Neural cell (in vitro differentiated cells): ENCODE results near the gene UTY. TPM values are rescaled to one million over a fixed set of nuclear protein-coding genes. Genes with fewer than 3 reads are reported as not detected.
"Not testable (repeated sequence)": the region's sequence is repeated elsewhere in the genome, so short reads cannot be mapped to it uniquely, and the experiment has no call there.

Experiments used
- H2AFZ ChIP-seq: fragments of 200-600, 300-800 bp; sonication (generic), shearing (Covaris generic); 2 replicates; pipeline ENCODE4 v1.6.0; 2014; ENCODE audit warnings: low read depth, mild to moderate bottlenecking, antibody characterized with exemption, low read length, moderate library complexity
- H3F3A ChIP-seq: fragments of 200-600 bp; shearing (Covaris generic); 2 replicates; pipeline ENCODE4 v1.6.1; 2016; ENCODE audit warnings: mild to moderate bottlenecking, moderate library complexity, mixed read lengths, antibody characterized with exemption, low read length; ENCODE audit not compliant: insufficient read depth, poor library complexity, severe bottlenecking
- H3K27ac ChIP-seq: fragments of 200-600, 300-800 bp; sonication (generic), shearing (Covaris generic); 2 replicates; pipeline ENCODE4 v1.5.1; 2014; ENCODE audit warnings: mild to moderate bottlenecking, low read length, moderate library complexity
- H3K27me3 ChIP-seq: fragments of 300-800, 200-600 bp; sonication (generic), shearing (Covaris generic); 2 replicates; pipeline ENCODE4 v1.6.0; 2014; ENCODE audit warnings: mild to moderate bottlenecking, low read depth, low read length, moderate library complexity; ENCODE audit not compliant: insufficient read depth
- H3K36me3 ChIP-seq: fragments of 300-800, 200-600 bp; sonication (generic), shearing (Covaris generic); 2 replicates; pipeline ENCODE4 v1.5.1; 2014; ENCODE audit warnings: mild to moderate bottlenecking, antibody characterized with exemption, low read length, moderate library complexity; ENCODE audit not compliant: insufficient read depth
- H3K4me2 ChIP-seq: fragments of 300-800, 200-600 bp; sonication (generic), shearing (Covaris generic); 2 replicates; pipeline ENCODE4 v1.6.0; 2014; ENCODE audit warnings: mild to moderate bottlenecking, low read length
- H3K4me3 ChIP-seq: fragments of 300-800, 200-600 bp; sonication (generic), shearing (Covaris generic); 2 replicates; pipeline ENCODE4 v1.5.1; 2014; ENCODE audit warnings: mild to moderate bottlenecking, low read length, moderate library complexity
- H3K79me2 ChIP-seq: fragments of 200-600 bp; shearing (Covaris generic); replicated peaks from 2 replicates; pipeline ENCODE4 v1.6.0; 2014; ENCODE audit warnings: mild to moderate bottlenecking, low read length, moderate library complexity; ENCODE audit not compliant: insufficient read depth
- H3K9ac ChIP-seq: fragments of 300-800, 200-600 bp; sonication (generic), shearing (Covaris generic); 2 replicates; pipeline ENCODE4 v1.6.1; 2016; ENCODE audit warnings: mild to moderate bottlenecking, low read length, mixed read lengths
- H3K9me2 ChIP-seq: fragments of 200-600 bp; shearing (Covaris generic); 2 replicates; pipeline ENCODE4 v1.6.1; 2016; ENCODE audit warnings: mild to moderate bottlenecking, low read length, mixed read lengths; ENCODE audit not compliant: insufficient read depth
- H3K9me3 ChIP-seq: fragments of 200-600, 300-800 bp; sonication (generic), shearing (Covaris generic); 2 replicates; pipeline ENCODE4 v1.6.1; 2016; ENCODE audit warnings: mild to moderate bottlenecking, mixed run types, low read length, moderate library complexity, mixed read lengths
- H4K20me1 ChIP-seq: fragments of 200-600 bp; shearing (Covaris generic); 2 replicates; pipeline ENCODE4 v1.6.1; 2016; ENCODE audit warnings: mild to moderate bottlenecking, mixed run types; ENCODE audit not compliant: insufficient read depth
- CTCF ChIP-seq: fragments of 450-650 bp; IDR thresholded peaks from 2 replicates; pipeline ENCODE4 v1.5.1; 2014; ENCODE audit warnings: antibody characterized with exemption, mild to moderate bottlenecking, moderate library complexity; ENCODE audit not compliant: poor library complexity, severe bottlenecking
- EP300 ChIP-seq: fragments of 450-650 bp; conservative IDR thresholded peaks from 2 replicates; pipeline ENCODE4 v1.6.1; 2014; ENCODE audit warnings: antibody characterized with exemption, mild to moderate bottlenecking, moderate library complexity; ENCODE audit not compliant: poor library complexity, severe bottlenecking
- EZH2 ChIP-seq: fragments of 200-600, 300-800 bp; shearing (Covaris generic), sonication (generic); IDR thresholded peaks from 2 replicates; pipeline ENCODE4 v1.6.1; 2014; ENCODE audit warnings: antibody characterized with exemption, low read length, borderline replicate concordance, mild to moderate bottlenecking; ENCODE audit not compliant: insufficient read depth, poor library complexity, severe bottlenecking
- MXI1 ChIP-seq: fragments of 450-650 bp; conservative IDR thresholded peaks from 2 replicates; pipeline ENCODE4 v1.6.1; 2014; ENCODE audit warnings: antibody characterized with exemption, mild to moderate bottlenecking; ENCODE audit not compliant: poor library complexity, severe bottlenecking
- POLR2AphosphoS5 ChIP-seq: IDR thresholded peaks from 2 replicates; pipeline ENCODE4 v1.6.1; 2012
- RAD21 ChIP-seq: fragments of 450-650 bp; conservative IDR thresholded peaks from 2 replicates; pipeline ENCODE4 v1.6.1; 2014; ENCODE audit warnings: antibody characterized with exemption, mild to moderate bottlenecking, moderate library complexity
- SMC3 ChIP-seq: fragments of 450-650 bp; conservative IDR thresholded peaks from 2 replicates; pipeline ENCODE4 v1.6.1; 2014; ENCODE audit warnings: antibody characterized with exemption, mild to moderate bottlenecking, moderate library complexity; ENCODE audit not compliant: poor library complexity
- TAF1 ChIP-seq: IDR thresholded peaks from 2 replicates; pipeline ENCODE4 v1.6.1; 2012; ENCODE audit warnings: low read depth
- polyA plus RNA-seq: library from polyadenylated mRNA; depleted of rRNA; stranded (reverse); fragments of >200 nt; gene quantifications from 2 replicates; pipeline ENCODE4 v1.2.3, GENCODE V29; 2014
- TF ChIP-seq, protein P1 (sequence below): IDR thresholded peaks from 2 replicates; pipeline ENCODE4 v1.6.1; 2012; ENCODE audit warnings: borderline replicate concordance

UTY gene
- polyA plus RNA-seq, 1 donor from 2014 or later: 17.5 TPM

GRCh38 chrY:13295026-13295425 lies 184.8 kb downstream of the UTY start:
- Histone ChIP-seq H3K27ac (no peak overlapping the region), H3K36me3 (no peaks in the 10 kb centered on the region), H3K9me2 (no peaks in the 10 kb centered on the region), H3K9me3 (no peaks in the 10 kb centered on the region), H3F3A (no peaks in the 10 kb centered on the region), H3K27me3 (no peaks in the 10 kb centered on the region), H3K4me2 (no peak overlapping the region), H3K79me2 (no peaks in the 10 kb centered on the region), H3K9ac (no peak overlapping the region), H3K4me3 (no peak overlapping the region), H2AFZ (no peak overlapping the region), H4K20me1 (no peaks in the 10 kb centered on the region)
- TF ChIP-seq, protein P1, sequence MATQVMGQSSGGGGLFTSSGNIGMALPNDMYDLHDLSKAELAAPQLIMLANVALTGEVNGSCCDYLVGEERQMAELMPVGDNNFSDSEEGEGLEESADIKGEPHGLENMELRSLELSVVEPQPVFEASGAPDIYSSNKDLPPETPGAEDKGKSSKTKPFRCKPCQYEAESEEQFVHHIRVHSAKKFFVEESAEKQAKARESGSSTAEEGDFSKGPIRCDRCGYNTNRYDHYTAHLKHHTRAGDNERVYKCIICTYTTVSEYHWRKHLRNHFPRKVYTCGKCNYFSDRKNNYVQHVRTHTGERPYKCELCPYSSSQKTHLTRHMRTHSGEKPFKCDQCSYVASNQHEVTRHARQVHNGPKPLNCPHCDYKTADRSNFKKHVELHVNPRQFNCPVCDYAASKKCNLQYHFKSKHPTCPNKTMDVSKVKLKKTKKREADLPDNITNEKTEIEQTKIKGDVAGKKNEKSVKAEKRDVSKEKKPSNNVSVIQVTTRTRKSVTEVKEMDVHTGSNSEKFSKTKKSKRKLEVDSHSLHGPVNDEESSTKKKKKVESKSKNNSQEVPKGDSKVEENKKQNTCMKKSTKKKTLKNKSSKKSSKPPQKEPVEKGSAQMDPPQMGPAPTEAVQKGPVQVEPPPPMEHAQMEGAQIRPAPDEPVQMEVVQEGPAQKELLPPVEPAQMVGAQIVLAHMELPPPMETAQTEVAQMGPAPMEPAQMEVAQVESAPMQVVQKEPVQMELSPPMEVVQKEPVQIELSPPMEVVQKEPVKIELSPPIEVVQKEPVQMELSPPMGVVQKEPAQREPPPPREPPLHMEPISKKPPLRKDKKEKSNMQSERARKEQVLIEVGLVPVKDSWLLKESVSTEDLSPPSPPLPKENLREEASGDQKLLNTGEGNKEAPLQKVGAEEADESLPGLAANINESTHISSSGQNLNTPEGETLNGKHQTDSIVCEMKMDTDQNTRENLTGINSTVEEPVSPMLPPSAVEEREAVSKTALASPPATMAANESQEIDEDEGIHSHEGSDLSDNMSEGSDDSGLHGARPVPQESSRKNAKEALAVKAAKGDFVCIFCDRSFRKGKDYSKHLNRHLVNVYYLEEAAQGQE: no peak
- TF ChIP-seq RAD21 (no peak), TAF1 (no peak), EP300 (no peak), EZH2 (no peak), POLR2AphosphoS5 (no peak), SMC3 (no peak), CTCF (no peak), MXI1 (no peak)

GRCh38 chrY:13291199-13291598 lies 188.6 kb downstream of the UTY start:
- H4K20me1 ChIP-seq: no peaks in the 10 kb centered on the region
- no peaks in the 10 kb centered on the region for H3K9me3 ChIP-seq
- no peak overlapping the region for H2AFZ ChIP-seq
- H3K9me2 ChIP-seq: no peaks in the 10 kb centered on the region
- H3F3A ChIP-seq: no peaks in the 10 kb centered on the region
- no peak overlapping the region for H3K4me3 ChIP-seq
- H3K36me3 ChIP-seq: no peaks in the 10 kb centered on the region
- H3K79me2 ChIP-seq: no peaks in the 10 kb centered on the region
- no peaks in the 10 kb centered on the region for H3K27me3 ChIP-seq
- H3K27ac ChIP-seq: no peak overlapping the region
- no peak overlapping the region for H3K4me2 ChIP-seq
- TF ChIP-seq, protein P1: no peak
- no peak for TF ChIP-seq POLR2AphosphoS5
- TF ChIP-seq CTCF: no peak
- no peak for TF ChIP-seq RAD21
- TF ChIP-seq EP300: no peak
- TF ChIP-seq TAF1: no peak
- no peak for TF ChIP-seq EZH2
- TF ChIP-seq SMC3: no peak
- no peak for TF ChIP-seq MXI1
- H3K9ac ChIP-seq: no peak overlapping the region

DNA sequence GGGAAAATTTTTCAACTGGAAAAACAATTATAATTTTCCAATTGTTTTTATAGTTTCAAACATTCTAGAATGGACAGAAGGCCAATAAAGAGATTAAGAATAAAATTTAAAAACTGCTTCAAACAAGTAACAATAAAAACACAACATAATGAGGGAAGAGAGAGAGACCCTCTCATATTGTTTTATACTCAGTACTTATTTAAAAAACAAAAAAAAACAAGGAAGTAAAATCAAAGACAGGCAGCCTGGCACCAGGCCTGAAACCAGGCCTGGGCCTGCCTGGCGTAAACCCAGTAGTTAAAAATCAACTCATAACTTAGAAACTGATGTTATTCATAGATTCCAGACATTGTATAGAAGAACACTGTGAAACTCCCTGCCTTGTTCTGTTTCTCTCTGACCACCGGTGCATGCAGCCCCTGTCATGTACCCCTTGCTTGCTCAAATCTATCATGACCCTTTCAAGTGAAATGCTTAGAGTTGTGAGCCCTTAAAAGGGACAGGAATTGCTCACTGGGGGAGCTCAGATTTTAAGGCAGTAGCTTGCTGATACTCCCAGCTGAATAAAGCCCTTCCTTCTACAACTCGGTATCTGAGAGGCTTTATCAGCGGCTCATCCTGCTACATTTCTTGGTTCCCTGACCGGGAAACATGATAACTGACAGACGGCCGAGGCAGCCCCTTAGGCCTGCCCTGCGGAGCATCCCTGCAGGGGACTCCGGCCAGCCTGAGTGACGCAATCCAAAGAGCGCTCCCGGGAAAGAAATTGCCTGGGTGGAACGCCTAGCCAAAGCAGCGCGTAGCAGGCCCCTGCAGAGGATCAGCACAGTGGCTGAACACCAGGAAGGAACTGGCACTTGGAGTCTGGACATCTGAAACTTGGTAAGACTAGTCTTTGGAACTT lies 197.4 kb downstream of the UTY start:
- H3K79me2 ChIP-seq, H3K9me3 ChIP-seq, H3K27me3 ChIP-seq, H3K9ac ChIP-seq, H3K36me3 ChIP-seq, H3K9me2 ChIP-seq, H4K20me1 ChIP-seq, H2AFZ ChIP-seq, H3F3A ChIP-seq, H3K27ac ChIP-seq, H3K4me2 ChIP-seq, H3K4me3 ChIP-seq: not testable (repeated sequence)
